Activated CD8-positive, alpha-beta T cell treated with anti-CD3 and anti-CD28 coated beads for 36 hours (primary cell): Measurements from ENCODE around the gene RESP18. TPM values are rescaled to one million over a fixed set of nuclear protein-coding genes. Genes with fewer than 3 reads are reported as not detected.

ENCODE experiments used
- ATAC-seq: fragments of 200-7000 bp; cut with Tn5 transposase; one replicate; pipeline ENCODE4 v1.10.0; 2021; ENCODE audit warnings: mild to moderate bottlenecking, moderate library complexity
- CTCF ChIA-PET: fragments of 350-600 bp; sonication (Branson Sonifier 250); formaldehyde crosslinking; loops from one replicate; lab custom pipeline; 2021; ENCODE audit warnings: antibody characterized with exemption; lab: Charles Lee
- POLR2A ChIA-PET: fragments of 350-600 bp; sonication (Branson Sonifier 250); formaldehyde crosslinking; loops from one replicate; lab custom pipeline; 2021; ENCODE audit warnings: antibody characterized with exemption; lab: Charles Lee
- DNase-seq: peaks from one replicate; pipeline ENCODE4 v3.0.0-alpha.2; 2020
- H3K27ac Mint-ChIP-seq: one replicate; pipeline ENCODE4 v1.8.0; 2021; ENCODE audit warnings: mild to moderate bottlenecking, mixed read lengths
- H3K27me3 Mint-ChIP-seq: one replicate; pipeline ENCODE4 v1.8.0; 2021; ENCODE audit warnings: mixed read lengths
- H3K36me3 Mint-ChIP-seq: one replicate; pipeline ENCODE4 v1.8.0; 2021; ENCODE audit warnings: low read depth, mixed read lengths
- H3K4me1 Mint-ChIP-seq: one replicate; pipeline ENCODE4 v1.8.0; 2021; ENCODE audit warnings: low read depth, mixed read lengths
- H3K4me3 Mint-ChIP-seq: one replicate; pipeline ENCODE4 v1.8.0; 2021; ENCODE audit warnings: mild to moderate bottlenecking, moderate library complexity, mixed read lengths
- H3K9me3 Mint-ChIP-seq: one replicate; pipeline ENCODE4 v1.8.0; 2021; ENCODE audit warnings: mixed read lengths
- intact Hi-C: fragments of 100-400 bp; cut with micrococcal nuclease; formaldehyde crosslinking; loops from one replicate; pipeline ENCODE4 v1.10.0; 2022
- total RNA-seq, 2 experiments: library from RNA; stranded (reverse); gene quantifications; one replicate each; pipeline ENCODE4 v1.2.3, GENCODE V29; 2021
- TF ChIP-seq, protein P1 (sequence below): fragments of 200-600 bp; IDR thresholded peaks from one replicate; pipeline ENCODE4 v1.8.0; 2022; ENCODE audit warnings: antibody characterized with exemption, mild to moderate bottlenecking

Gene RESP18
- total RNA-seq, 2 experiments from 2014 or later = not detected

DNA sequence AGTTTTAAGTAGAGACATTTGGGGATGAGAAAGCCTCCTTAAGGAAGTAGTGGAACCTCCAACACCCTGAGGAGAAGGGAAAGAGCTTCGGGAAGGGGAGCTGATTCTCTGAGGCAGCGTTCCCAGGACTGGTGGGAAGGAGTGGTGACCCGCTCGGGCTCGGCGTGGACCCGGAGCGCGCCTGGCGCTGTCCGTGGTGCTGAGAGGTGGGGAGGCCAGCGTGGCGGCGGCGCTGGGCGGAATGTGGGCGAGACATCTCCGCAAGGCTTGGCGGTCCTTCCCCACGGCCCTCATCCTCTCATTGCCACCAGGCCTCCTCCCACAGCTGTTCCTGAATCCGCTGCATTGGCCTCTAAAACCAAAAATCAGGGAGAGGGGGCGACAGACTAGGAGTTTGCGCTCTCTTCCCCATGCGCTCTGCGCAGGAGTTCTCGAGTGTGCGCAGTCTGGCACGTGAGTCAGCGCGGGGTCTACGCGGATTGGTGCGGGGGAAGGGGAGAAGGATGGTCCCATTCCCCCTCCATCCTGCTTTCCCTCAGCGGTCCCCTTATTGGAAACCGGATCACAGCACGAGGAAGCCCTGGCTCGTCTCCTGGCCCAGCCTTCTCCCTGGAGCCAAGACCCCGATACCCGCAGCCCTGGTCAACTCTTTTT, 857 bp downstream of the RESP18 start:
- no peak overlapping the region for H3K27ac Mint-ChIP-seq
- ChIA-PET POLR2A (interaction anchor here (0.8 kb wide), 1 partner anchor 139 kb away, joined by 3 read pairs; no protein-coding TSS in a partner anchor), CTCF (interaction anchor here (1.4 to 1.6 kb wide), 2 partner anchors 10 to 21 kb away, joined by 3 to 4 read pairs; no protein-coding TSS in a partner anchor)
- peaks cover 5% of the 10 kb centered on the region for H3K9me3 Mint-ChIP-seq
- TF ChIP-seq, protein P1, sequence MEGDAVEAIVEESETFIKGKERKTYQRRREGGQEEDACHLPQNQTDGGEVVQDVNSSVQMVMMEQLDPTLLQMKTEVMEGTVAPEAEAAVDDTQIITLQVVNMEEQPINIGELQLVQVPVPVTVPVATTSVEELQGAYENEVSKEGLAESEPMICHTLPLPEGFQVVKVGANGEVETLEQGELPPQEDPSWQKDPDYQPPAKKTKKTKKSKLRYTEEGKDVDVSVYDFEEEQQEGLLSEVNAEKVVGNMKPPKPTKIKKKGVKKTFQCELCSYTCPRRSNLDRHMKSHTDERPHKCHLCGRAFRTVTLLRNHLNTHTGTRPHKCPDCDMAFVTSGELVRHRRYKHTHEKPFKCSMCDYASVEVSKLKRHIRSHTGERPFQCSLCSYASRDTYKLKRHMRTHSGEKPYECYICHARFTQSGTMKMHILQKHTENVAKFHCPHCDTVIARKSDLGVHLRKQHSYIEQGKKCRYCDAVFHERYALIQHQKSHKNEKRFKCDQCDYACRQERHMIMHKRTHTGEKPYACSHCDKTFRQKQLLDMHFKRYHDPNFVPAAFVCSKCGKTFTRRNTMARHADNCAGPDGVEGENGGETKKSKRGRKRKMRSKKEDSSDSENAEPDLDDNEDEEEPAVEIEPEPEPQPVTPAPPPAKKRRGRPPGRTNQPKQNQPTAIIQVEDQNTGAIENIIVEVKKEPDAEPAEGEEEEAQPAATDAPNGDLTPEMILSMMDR = no peak
- ATAC-seq (peak; percentile 45), DNase-seq (peak; percentile 35)
- H3K36me3 Mint-ChIP-seq = peaks cover 3% of the 10 kb centered on the region
- H3K4me1 Mint-ChIP-seq = no peaks in the 10 kb centered on the region
- H3K27me3 Mint-ChIP-seq = peaks cover 49% of the 10 kb centered on the region
- intact Hi-C loops = no loop called here
- no peak overlapping the region for H3K4me3 Mint-ChIP-seq

DNA sequence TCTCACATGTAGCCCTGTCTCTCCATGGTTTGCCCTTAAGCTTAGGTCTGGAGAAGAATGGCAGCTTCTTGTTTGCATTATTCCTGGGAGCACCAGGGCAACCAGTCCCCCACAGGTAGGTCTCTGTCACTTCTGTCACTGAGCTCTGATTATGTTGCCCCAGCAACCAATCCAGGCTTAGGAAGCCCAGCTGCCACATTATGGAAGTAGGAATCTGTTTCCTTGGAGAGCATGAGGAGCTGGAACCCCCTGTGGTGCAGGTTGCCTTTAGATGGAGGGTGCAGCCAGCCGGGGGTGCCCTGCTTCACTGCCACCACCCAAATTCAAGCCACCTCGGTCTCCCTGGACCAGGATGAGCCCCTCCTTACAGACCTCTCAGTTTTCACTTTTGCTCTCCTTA, 4.8 kb downstream of the RESP18 start:
- Mint-ChIP-seq H3K27me3 (peaks cover 34% of the 10 kb centered on the region), H3K4me3 (no peak overlapping the region), H3K9me3 (peaks cover 1% of the 10 kb centered on the region), H3K27ac (no peak overlapping the region), H3K36me3 (no peaks in the 10 kb centered on the region), H3K4me1 (no peaks in the 10 kb centered on the region)
- ATAC-seq = no peak
- TF ChIP-seq, protein P1 = no peak
- CTCF ChIA-PET = no interaction called here
- POLR2A ChIA-PET = no interaction called here
- intact Hi-C loops = no loop called here
- no peak for DNase-seq

- Mint-ChIP-seq H3K36me3 (no peaks in the 10 kb centered on the region), H3K4me3 (no peak overlapping the region), H3K4me1 (peaks cover 8% of the 10 kb centered on the region), H3K27me3 (peaks cover 18% of the 10 kb centered on the region), H3K9me3 (no peaks in the 10 kb centered on the region), H3K27ac (no peak overlapping the region)
- ATAC-seq (no peak), DNase-seq (no peak)
- POLR2A ChIA-PET = no interaction called here
- TF ChIP-seq, protein P1 = no peak
- intact Hi-C loops = no loop called here
- CTCF ChIA-PET = interaction anchor here (0.8 kb wide), 1 partner anchor 31 kb away, joined by 3 read pairs; no protein-coding TSS in a partner anchor
Observed at GRCh38 chr2:219325657-219326315, 6.8 kb downstream of the RESP18 start.

DNA sequence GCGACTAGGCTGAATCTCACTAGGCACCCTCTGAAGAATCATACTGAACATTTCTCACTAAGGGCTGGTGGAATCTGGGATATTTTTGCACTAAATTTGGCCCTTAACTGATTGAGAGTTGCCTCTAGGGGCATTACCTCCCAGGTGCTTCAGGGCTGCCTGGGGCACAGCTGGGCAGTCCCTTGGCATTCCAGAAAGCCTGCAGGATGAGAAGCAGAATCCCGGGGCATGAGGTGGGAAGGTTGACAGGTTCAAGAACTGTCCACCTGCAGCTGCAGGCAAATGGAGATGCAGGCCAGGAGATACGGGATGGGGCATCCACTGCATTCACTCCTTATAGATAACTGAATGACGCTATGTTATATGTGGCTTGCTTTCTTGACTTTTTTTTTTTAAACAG, 7.4 kb downstream of the RESP18 start:
- TF ChIP-seq, protein P1 = no peak
- H3K27ac Mint-ChIP-seq = no peak overlapping the region
- H3K4me3 Mint-ChIP-seq = no peak overlapping the region
- no peak for ATAC-seq
- intact Hi-C loops = no loop called here
- ChIA-PET POLR2A (interaction anchor here (0.6 kb wide), 1 partner anchor 13 kb away, joined by 3 read pairs; no protein-coding TSS in a partner anchor), CTCF (no interaction called here)
- H3K4me1 Mint-ChIP-seq = peaks cover 8% of the 10 kb centered on the region
- H3K9me3 Mint-ChIP-seq = no peaks in the 10 kb centered on the region
- H3K27me3 Mint-ChIP-seq = peaks cover 14% of the 10 kb centered on the region
- no peaks in the 10 kb centered on the region for H3K36me3 Mint-ChIP-seq
- no peak for DNase-seq

GRCh38 chr2:219323434-219323833, 9.1 kb downstream of the RESP18 start:
- POLR2A ChIA-PET = no interaction called here
- CTCF ChIA-PET = interaction anchor here (0.6 kb wide), 1 partner anchor 25 kb away, joined by 3 read pairs; no protein-coding TSS in a partner anchor
- Mint-ChIP-seq H3K36me3 (no peaks in the 10 kb centered on the region), H3K27me3 (peaks cover 12% of the 10 kb centered on the region), H3K4me1 (peaks cover 8% of the 10 kb centered on the region), H3K9me3 (no peaks in the 10 kb centered on the region), H3K4me3 (no peak overlapping the region), H3K27ac (no peak overlapping the region)
- TF ChIP-seq, protein P1 = no peak
- intact Hi-C loops = no loop called here
- ATAC-seq (no peak), DNase-seq (no peak)
